Hepatocyte (in vitro differentiated cells): ENCODE results near the gene RAB3D. TPM values are rescaled to one million over a fixed set of nuclear protein-coding genes. Genes with fewer than 3 reads are reported as not detected.
A peak's percentile ranks its signal among the peaks of the same experiment; 100 is the strongest.

Source experiments
- DNase-seq: peaks from one replicate; pipeline ENCODE4 v3.0.0-alpha.2; 2016; ENCODE audit warnings: low spot score
- H2AFZ ChIP-seq: fragments of 200-600 bp; sonication (generic); 2 replicates; pipeline ENCODE4 v1.6.0; 2016; ENCODE audit warnings: antibody characterized with exemption, mild to moderate bottlenecking
- H3K27ac ChIP-seq: fragments of 200-600 bp; sonication (generic); 2 replicates; pipeline ENCODE4 v1.5.1; 2016; ENCODE audit warnings: mild to moderate bottlenecking
- H3K27me3 ChIP-seq: fragments of 200-600 bp; sonication (generic); 2 replicates; pipeline ENCODE4 v1.6.1; 2016
- H3K36me3 ChIP-seq: fragments of 200-600 bp; sonication (generic); replicated peaks from 2 replicates; pipeline ENCODE4 v1.5.1; 2016; ENCODE audit warnings: low read depth; ENCODE audit not compliant: insufficient read depth
- H3K4me1 ChIP-seq: fragments of 200-600 bp; sonication (generic); 2 replicates; pipeline ENCODE4 v1.5.1; 2016; ENCODE audit warnings: mild to moderate bottlenecking, moderate library complexity; ENCODE audit not compliant: insufficient read depth
- H3K4me2 ChIP-seq: fragments of 200-600 bp; sonication (generic); 2 replicates; pipeline ENCODE4 v1.6.0; 2016
- H3K4me3 ChIP-seq: fragments of 200-600 bp; sonication (generic); 2 replicates; pipeline ENCODE4 v1.5.1; 2016; ENCODE audit warnings: mild to moderate bottlenecking
- H3K79me2 ChIP-seq: fragments of 200-600 bp; sonication (generic); 2 replicates; pipeline ENCODE4 v1.6.0; 2017; ENCODE audit warnings: mild to moderate bottlenecking
- H3K9me2 ChIP-seq: fragments of 200-600 bp; sonication (generic); replicated peaks from 2 replicates; pipeline ENCODE4 v1.6.0; 2017; ENCODE audit warnings: mild to moderate bottlenecking; ENCODE audit not compliant: insufficient read depth
- H3K9me3 ChIP-seq: fragments of 200-600 bp; sonication (generic); 2 replicates; pipeline ENCODE4 v1.5.1; 2016; ENCODE audit warnings: low read depth, mild to moderate bottlenecking
- H4K20me1 ChIP-seq: fragments of 200-600 bp; sonication (generic); 2 replicates; pipeline ENCODE4 v1.6.0; 2016; ENCODE audit warnings: mild to moderate bottlenecking; ENCODE audit not compliant: insufficient read depth, poor library complexity, severe bottlenecking
- EZH2 ChIP-seq: fragments of 200-600 bp; sonication (generic); IDR thresholded peaks from 2 replicates; pipeline ENCODE4 v1.6.1; 2016; ENCODE audit warnings: antibody characterized with exemption, mild to moderate bottlenecking, borderline replicate concordance
- EZH2phosphoT487 ChIP-seq: fragments of 200-600 bp; sonication (generic); IDR thresholded peaks from one replicate; pipeline ENCODE4 v1.6.1; 2018; ENCODE audit warnings: antibody characterized with exemption, mild to moderate bottlenecking, low read depth, moderate library complexity; ENCODE audit not compliant: unreplicated experiment, severe bottlenecking
- WGBS: methylation state at CpG from one replicate; pipeline ENCODE4 v1.1.6; 2016; ENCODE audit warnings: low lambda C conversion rate; ENCODE audit errors: missing lambda C conversion rate; 5-methylcytosine and 5-hydroxymethylcytosine counted together
- polyA plus RNA-seq: library from polyadenylated mRNA; unstranded; fragments of >200 nt; fragmentation: Nextera tagmentation; extraction: Ambion mirVana; gene quantifications from 2 replicates; pipeline ENCODE4 v1.2.1, GENCODE V29; 2016
- total RNA-seq: library from RNA; depleted of rRNA; stranded (reverse); fragments of >200 nt; gene quantifications from 2 replicates; pipeline ENCODE4 v1.2.3, GENCODE V29; 2014
- TF ChIP-seq, protein P1 (sequence below): fragments of 200-600 bp; sonication (generic); IDR thresholded peaks from 2 replicates; pipeline ENCODE4 v1.5.1; 2016; ENCODE audit warnings: antibody characterized with exemption, mild to moderate bottlenecking; ENCODE audit not compliant: poor library complexity

The RAB3D gene
- total and polyA plus RNA-seq, 2 experiments from 2014 or later = 32.6 to 63.7 TPM

DNA sequence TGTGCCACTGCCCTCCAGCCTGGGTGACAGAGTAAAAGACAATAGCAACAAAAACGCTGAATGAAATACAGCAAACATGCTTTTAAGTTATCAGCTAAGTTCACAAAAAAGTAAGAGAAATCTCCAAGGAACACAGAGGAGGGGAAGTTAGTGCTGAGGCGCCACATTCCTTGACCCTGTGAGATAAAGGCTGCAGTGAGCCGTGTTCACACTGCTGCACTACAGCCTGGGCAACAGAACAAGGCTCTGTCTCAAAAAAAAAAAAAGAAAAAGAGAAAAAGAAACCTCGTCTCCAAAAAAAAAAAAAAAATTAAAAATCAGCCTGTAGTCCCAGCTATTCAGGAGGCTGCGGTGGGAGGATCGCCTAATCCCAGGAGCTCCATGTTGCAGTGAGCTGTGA is 60.8 kb downstream of the RAB3D start:
- H3K4me1 ChIP-seq = peaks cover 8% of the 10 kb centered on the region
- no peaks in the 10 kb centered on the region for H3K36me3 ChIP-seq
- no peaks in the 10 kb centered on the region for H3K9me2 ChIP-seq
- H3K27me3 ChIP-seq = no peaks in the 10 kb centered on the region
- no peaks in the 10 kb centered on the region for H3K79me2 ChIP-seq
- H4K20me1 ChIP-seq = no peaks in the 10 kb centered on the region
- H3K4me2 ChIP-seq = no peak overlapping the region
- H3K4me3 ChIP-seq = no peak overlapping the region
- H2AFZ ChIP-seq = no peak overlapping the region
- WGBS = 48% methylated on average over 6 of the region's 6 CpGs
- DNase-seq = no peak
- peak overlapping the region; percentile 33 for H3K27ac ChIP-seq
- TF ChIP-seq, protein P1, sequence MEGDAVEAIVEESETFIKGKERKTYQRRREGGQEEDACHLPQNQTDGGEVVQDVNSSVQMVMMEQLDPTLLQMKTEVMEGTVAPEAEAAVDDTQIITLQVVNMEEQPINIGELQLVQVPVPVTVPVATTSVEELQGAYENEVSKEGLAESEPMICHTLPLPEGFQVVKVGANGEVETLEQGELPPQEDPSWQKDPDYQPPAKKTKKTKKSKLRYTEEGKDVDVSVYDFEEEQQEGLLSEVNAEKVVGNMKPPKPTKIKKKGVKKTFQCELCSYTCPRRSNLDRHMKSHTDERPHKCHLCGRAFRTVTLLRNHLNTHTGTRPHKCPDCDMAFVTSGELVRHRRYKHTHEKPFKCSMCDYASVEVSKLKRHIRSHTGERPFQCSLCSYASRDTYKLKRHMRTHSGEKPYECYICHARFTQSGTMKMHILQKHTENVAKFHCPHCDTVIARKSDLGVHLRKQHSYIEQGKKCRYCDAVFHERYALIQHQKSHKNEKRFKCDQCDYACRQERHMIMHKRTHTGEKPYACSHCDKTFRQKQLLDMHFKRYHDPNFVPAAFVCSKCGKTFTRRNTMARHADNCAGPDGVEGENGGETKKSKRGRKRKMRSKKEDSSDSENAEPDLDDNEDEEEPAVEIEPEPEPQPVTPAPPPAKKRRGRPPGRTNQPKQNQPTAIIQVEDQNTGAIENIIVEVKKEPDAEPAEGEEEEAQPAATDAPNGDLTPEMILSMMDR = no peak
- no peak for TF ChIP-seq EZH2
- TF ChIP-seq EZH2phosphoT487 = no peak
- no peaks in the 10 kb centered on the region for H3K9me3 ChIP-seq

DNA sequence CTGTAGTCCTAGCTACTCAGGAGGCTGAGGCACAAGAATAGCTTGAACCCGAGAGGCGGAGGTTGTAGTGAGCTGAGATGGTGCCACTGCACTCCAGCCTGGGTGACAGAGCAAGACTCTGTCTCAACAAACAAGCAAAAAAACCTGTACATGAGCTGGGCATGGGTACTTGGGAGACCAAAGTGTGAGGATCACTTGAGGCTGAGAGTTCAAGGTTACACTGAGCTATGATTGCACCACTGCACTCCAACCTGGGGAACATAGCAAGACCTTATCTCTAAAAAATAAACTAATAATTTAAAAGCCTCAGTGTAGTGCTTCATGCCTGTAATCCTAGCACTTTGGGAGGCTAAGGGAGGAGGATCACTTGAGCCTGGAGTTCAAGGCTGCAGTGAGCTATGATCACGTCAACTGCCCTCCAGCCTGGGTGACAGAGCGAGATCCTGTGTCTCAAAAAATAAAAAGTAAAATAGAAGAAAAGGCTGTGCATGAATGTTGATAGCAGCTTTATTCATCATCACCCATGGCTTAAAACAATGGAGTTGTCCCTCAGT is 64.8 kb downstream of the RAB3D start:
- Histone ChIP-seq H3K9me3 (no peaks in the 10 kb centered on the region), H4K20me1 (no peaks in the 10 kb centered on the region), H2AFZ (no peak overlapping the region), H3K4me3 (no peak overlapping the region), H3K27ac (no peak overlapping the region), H3K4me2 (no peak overlapping the region), H3K79me2 (no peaks in the 10 kb centered on the region), H3K27me3 (no peaks in the 10 kb centered on the region), H3K9me2 (no peaks in the 10 kb centered on the region), H3K36me3 (no peaks in the 10 kb centered on the region), H3K4me1 (peaks cover 8% of the 10 kb centered on the region)
- TF ChIP-seq, protein P1 = no peak
- TF ChIP-seq EZH2phosphoT487 (no peak), EZH2 (no peak)
- DNase-seq = no peak
- 83% methylated on average over 4 of the region's 4 CpGs for WGBS

DNA sequence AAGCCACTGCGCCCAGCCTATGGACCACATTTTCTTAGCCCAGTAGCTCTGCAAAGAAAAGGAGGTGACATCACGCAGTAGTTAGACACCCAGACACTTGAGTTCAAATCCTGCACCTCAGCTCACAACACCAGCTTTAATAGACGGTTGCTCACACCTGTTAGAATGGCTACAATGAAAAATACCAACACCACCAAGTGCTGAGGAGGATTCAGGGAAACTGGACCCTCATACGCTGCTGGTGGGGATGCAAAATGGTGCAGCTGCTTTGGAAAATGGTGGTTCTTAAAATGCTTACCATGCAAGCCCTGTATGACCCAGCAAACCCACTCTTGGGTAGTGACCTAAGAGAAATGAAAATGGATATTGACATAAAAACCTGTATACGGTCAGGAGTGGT is 65.5 kb downstream of the RAB3D start:
- Histone ChIP-seq H3K36me3 (no peaks in the 10 kb centered on the region), H3K9me3 (no peaks in the 10 kb centered on the region), H3K4me1 (peaks cover 8% of the 10 kb centered on the region), H3K27me3 (no peaks in the 10 kb centered on the region), H3K9me2 (no peaks in the 10 kb centered on the region), H4K20me1 (no peaks in the 10 kb centered on the region), H2AFZ (no peak overlapping the region), H3K4me3 (no peak overlapping the region), H3K27ac (no peak overlapping the region), H3K79me2 (no peaks in the 10 kb centered on the region), H3K4me2 (no peak overlapping the region)
- WGBS = 94% methylated on average over 5 of the region's 5 CpGs
- DNase-seq = no peak
- TF ChIP-seq, protein P1 = no peak
- TF ChIP-seq EZH2phosphoT487 (no peak), EZH2 (no peak)

DNA sequence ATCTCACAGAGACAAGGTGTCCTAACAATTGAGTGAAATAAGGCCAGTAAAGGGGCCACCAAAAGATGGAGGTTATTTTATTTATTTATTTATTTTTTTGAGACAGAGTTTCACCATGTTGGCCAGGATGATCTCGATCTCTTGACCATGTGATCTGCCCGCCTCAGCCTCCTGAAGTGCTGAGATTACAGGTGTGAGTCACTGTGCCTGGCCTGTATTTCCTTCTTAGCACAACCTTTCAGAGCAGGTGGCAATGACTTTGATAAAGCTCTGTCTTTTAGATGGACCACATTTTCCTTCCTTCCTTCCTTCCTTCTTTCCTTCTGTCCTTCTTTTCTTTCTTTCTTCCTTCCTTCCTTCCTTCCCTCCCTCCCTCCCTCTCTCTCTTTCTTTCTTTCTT is 66.2 kb downstream of the RAB3D start:
- 73% methylated on average over 2 of the region's 2 CpGs for WGBS
- H3K27me3 ChIP-seq = no peaks in the 10 kb centered on the region

More for the DNA sequence above, 66.2 kb downstream of the RAB3D start:
- H3K4me3 ChIP-seq = no peak overlapping the region
- no peak overlapping the region for H3K27ac ChIP-seq
- no peak overlapping the region for H3K4me2 ChIP-seq
- TF ChIP-seq, protein P1 = no peak
- TF ChIP-seq EZH2phosphoT487 = no peak
- TF ChIP-seq EZH2 = no peak
- no peaks in the 10 kb centered on the region for H3K36me3 ChIP-seq
- H3K4me1 ChIP-seq = peaks cover 8% of the 10 kb centered on the region
- no peaks in the 10 kb centered on the region for H3K9me2 ChIP-seq
- no peak overlapping the region for H2AFZ ChIP-seq
- DNase-seq = no peak
- no peaks in the 10 kb centered on the region for H3K9me3 ChIP-seq
- H3K79me2 ChIP-seq = no peaks in the 10 kb centered on the region
- H4K20me1 ChIP-seq = no peaks in the 10 kb centered on the region
